GM18507 (cell line): Measurements from ENCODE around the gene IL11.

Experiments used
- DNase-seq: peaks from one replicate; pipeline ENCODE4 v3.0.0; 2011; ENCODE audit warnings: low read depth; ENCODE audit not compliant: insufficient read length; ENCODE audit errors: extremely low spot score
- FAIRE-seq: peaks from 2 replicates; lab custom pipeline; 2011; peaks lifted over from hg19 to GRCh38; lab: Jason Lieb, UNC

IL11 gene

DNA sequence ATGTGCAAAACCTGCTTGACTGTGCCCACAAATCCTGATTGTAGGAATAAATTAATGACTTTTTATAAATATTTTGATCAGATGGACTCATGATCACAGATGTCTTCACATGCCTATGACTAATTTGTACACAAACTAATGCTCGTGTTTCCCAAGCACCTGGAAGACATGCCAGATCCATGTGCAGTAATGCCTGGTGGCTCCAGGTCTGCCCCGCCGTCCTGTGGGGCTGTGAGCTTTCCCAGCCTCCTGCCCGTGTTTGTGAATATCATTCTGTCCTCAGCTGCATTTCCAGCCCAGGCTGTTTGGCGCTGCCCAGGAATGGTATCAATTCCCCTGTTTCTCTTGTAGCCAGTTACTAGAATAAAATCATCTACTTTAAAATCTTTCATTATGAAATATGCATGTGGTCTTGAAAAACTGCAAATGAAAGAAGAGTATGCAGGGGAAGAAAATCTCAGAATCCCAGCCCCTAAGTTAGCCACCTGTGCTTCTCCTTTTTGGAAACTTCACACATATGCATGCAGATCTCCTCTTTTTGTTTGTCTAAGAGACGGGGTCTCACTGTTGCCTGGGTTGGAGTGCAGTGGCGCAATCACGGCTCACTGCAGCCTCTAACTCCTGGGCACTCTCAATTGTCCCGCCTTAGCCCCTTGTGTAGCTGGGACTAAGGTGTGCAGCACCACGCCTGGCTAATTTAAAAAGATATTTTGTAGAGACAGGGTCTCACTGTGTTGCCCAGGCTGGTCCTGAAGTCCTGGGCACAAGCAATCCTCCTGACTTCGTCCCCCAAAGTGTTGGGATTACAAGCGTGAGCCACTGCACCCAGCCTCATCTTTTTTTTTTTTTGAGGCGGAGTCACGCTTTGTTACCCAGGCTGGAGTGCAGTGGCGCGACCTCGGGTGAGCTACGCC is 21.7 kb upstream of the IL11 start:
- FAIRE-seq = no peak

GRCh38 chr19:55391191-55391670 is 21.0 kb upstream of the IL11 start:
- FAIRE-seq = no peak
- no peak for DNase-seq

More for the DNA sequence above, 21.7 kb upstream of the IL11 start:
- DNase-seq = no peak

- DNase-seq = no peak
- FAIRE-seq = no peak
Measured at GRCh38 chr19:55390461-55390880, 20.2 kb upstream of the IL11 start.

- FAIRE-seq = no peak
- DNase-seq = no peak
Measured at GRCh38 chr19:55389386-55390317, 19.4 kb upstream of the IL11 start.

DNA sequence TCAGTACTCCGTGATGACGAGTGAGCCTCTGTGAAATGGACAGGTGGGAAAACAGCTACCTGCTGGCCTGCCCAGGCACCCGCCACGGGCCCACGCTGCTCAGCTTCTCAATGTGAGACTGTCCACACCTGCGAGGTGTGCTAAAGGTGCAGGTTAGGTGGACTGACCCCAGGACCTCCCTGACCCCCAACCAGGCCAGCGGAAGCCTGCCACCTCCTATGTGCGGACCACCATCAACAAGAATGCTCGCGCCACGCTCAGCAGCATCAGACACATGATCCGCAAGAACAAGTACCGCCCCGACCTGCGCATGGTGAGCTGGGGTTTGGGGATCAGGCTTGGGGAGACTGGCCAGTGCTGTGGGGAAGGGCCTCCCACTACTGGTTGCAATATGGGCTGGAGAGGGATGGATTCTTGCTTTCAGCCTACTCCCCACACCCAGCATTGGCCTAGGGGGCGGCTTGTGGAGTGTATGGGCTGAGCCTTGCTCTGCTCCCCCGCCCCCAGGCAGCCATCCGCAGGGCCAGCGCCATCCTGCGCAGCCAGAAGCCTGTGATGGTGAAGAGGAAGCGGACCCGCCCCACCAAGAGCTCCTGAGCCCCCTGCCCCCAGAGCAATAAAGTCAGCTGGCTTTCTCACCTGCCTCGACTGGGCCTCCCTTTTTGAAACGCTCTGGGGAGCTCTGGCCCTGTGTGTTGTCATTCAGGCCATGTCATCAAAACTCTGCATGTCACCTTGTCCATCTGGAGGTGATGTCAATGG is 17.7 kb upstream of the IL11 start:
- no peak for DNase-seq
- FAIRE-seq = no peak

GRCh38 chr19:55386493-55386971 is 16.3 kb upstream of the IL11 start:
- no peak for FAIRE-seq
- DNase-seq = no peak

GRCh38 chr19:55385724-55386492 is 15.6 kb upstream of the IL11 start, which contains the start of gene RPL28:
Gene RPL28 (plus strand): TSS chr19:55385932. CDS start chr19:55386358, 426 bp downstream.
- DNase-seq (peak; percentile 88), FAIRE-seq (peak; percentile 97)

DNA sequence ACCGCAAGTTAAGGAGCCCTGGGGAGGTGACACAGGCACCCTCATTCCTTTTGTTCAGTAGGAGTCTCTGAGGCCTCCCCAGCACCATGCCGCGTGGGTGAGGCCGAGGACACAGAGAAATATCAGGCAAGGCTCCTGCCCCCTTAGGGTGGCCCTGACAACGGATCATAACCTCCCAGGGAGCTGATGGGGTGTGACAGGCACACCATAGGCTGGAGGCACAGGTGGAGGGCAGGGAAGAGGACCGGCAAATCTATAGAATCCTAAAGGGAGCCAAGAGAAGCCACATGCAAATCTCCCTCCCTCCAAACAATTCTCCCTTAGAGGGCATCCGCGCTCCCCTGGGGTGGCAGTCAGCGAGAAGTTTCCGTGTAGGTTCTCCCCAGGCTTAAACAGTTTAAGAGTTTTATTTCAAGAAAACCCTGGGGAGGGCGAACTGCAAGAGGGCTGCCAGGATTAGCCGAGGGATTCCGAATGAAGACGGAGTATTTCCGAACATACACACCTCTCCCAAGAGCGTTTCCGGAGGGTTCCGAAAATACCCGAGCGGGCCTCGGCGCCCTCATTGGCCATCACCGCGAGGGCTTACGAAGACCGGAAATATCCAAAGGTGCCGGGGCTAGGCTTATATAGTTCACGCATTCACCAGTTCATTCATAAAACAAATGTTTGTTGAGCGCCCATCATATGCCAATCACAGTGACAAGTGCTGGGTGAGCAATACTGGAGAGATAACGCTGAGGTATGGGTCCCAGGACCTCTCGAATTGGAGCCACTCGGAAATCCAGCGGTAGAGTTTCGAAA is 14.9 kb upstream of the IL11 start:
- FAIRE-seq = no peak
- DNase-seq = peak; percentile 72

GRCh38 chr19:55384131-55384919 is 14.1 kb upstream of the IL11 start, which contains the start of gene TMEM238:
Gene TMEM238 (minus strand): TSS chr19:55384292. CDS start chr19:55384259, 33 bp downstream.
- DNase-seq = no peak

DNA sequence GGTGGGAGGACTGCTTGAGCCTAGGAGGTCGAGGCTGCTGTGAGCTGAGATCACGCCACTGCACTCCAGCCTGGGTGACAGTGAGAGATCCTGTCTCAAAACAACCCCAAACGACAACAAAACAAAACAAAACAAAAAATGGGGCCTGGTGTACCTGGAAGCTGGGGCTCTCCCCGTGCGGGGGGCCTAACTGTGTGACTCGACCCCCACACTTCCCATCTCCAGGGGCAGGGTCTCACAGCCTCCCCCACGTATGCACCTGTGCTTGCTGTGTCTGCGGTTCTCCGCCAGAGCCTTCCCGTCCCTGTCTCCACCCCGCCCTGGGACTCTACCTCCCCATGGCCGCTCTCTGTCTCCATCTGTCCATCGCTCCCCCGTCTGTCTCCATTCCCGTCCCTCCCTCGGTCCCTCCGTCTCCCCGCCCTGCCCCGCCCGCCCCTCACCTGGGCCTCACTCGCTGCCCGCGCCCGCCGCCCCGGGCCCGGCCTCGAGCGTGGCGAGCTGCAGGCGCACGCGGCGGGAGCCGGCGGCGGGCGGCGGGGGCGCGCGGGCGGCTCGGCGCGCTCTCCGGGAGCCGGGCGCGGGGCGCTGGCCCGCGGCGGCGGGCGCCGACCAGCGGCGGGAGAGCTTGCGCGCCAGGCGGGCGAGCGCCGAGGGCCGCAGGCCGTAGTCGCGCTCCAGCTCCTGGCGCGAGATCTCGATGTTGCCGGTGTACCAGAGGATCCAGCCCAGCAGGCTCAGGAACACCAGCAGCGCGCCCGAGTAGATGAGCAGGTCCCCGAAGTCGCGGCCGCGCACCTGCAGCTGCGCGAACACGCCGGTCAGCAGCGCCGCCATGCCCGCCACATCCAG is 13.2 kb upstream of the IL11 start:
- DNase-seq (peak; percentile 60), FAIRE-seq (no peak)

More at GRCh38 chr19:55384131-55384919, 14.1 kb upstream of the IL11 start, which contains the start of gene TMEM238:
- FAIRE-seq = no peak

- DNase-seq = no peak
Measured at GRCh38 chr19:55382522-55383054, 12.3 kb upstream of the IL11 start.

DNA sequence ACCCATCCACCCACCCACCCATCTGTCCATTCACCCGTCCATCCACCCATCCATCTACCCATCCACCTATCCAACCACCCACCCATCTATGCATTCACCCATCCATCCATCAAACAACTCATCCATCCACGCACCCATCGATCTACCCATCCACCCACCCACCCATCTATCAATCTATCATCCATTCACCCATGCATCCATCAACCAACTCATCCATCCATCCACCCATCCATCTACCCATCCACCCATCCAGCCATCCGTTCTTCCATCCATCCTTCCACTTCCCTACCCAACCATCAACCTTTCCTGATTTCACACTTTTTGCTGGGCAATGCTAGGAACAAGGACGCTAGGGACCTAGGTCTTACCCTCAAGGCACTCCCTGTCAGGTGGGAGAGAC is 11.8 kb upstream of the IL11 start:
- DNase-seq (no peak), FAIRE-seq (no peak)

More at GRCh38 chr19:55382522-55383054, 12.3 kb upstream of the IL11 start:
- FAIRE-seq = no peak

- FAIRE-seq (no peak), DNase-seq (no peak)
Measured at GRCh38 chr19:55379174-55379573, 8.9 kb upstream of the IL11 start.

GRCh38 chr19:55377356-55378131 is 7.3 kb upstream of the IL11 start:
- DNase-seq (no peak), FAIRE-seq (no peak)
